CD4-positive, alpha-beta T cell treated with Interleukin-15 for 4 hours (primary cell): ENCODE data around the gene PPFIBP2.

Experiments
- DNase-seq: peaks from one replicate; pipeline ENCODE4 v3.0.0-alpha.2; 2020; ENCODE audit warnings: low spot score

PPFIBP2 gene

DNA sequence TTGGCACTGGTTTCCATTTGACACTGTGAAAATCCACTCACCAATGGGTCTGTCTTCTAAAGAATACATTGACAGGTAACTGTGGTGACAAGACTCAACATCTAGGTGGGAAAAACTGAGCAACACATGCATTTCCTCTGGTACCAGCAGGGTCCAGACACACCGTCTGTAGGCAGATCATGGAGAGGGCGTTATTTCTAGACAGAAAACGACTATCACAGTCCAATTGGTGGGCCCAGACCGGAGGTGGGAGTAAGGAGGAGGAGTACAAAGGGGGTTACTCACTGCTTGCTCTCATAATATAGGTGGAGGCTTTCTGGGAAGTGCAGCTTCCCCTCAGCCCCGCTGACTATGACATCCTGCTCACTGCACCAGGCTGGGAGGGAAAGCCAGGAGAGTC is 182.6 kb downstream of the PPFIBP2 start:
- no peak for DNase-seq
